SK-N-SH treated with all-trans-retinoic acid at 6 μM for 48 hours (cell line): ENCODE results near the gene SHC3.

Experiments
- BACH2 ChIP-seq: fragments of 250-450 bp; sonication (Bioruptor Pico); IDR thresholded peaks from 2 replicates; pipeline ENCODE4 v1.9.0; 2021; ENCODE audit warnings: mild to moderate bottlenecking, borderline replicate concordance
- CSDC2 ChIP-seq: fragments of 250-450 bp; sonication (Bioruptor Pico); IDR thresholded peaks from 2 replicates; pipeline ENCODE4 v1.5.0; 2020; ENCODE audit warnings: mild to moderate bottlenecking, moderate library complexity
- ESRRG ChIP-seq: fragments of 250-450 bp; sonication (Bioruptor Pico); IDR thresholded peaks from 2 replicates; pipeline ENCODE4 v1.6.1; 2021; ENCODE audit warnings: mild to moderate bottlenecking
- GLIS3 ChIP-seq: fragments of 250-450 bp; sonication (Bioruptor Pico); IDR thresholded peaks from 2 replicates; pipeline ENCODE4 v1.5.0; 2020; ENCODE audit warnings: mild to moderate bottlenecking, moderate library complexity
- PATZ1 ChIP-seq: fragments of 250-450 bp; sonication (Bioruptor Pico); IDR thresholded peaks from 2 replicates; pipeline ENCODE4 v1.8.0; 2020; ENCODE audit warnings: mild to moderate bottlenecking, moderate library complexity, borderline replicate concordance
- POU6F1 ChIP-seq: fragments of 250-450 bp; sonication (Bioruptor Pico); IDR thresholded peaks from 2 replicates; pipeline ENCODE4 v1.8.0; 2021; ENCODE audit warnings: low read depth, mild to moderate bottlenecking, moderate library complexity, borderline replicate concordance
- PPARA ChIP-seq: fragments of 250-450 bp; sonication (Bioruptor Pico); IDR thresholded peaks from 2 replicates; pipeline ENCODE4 v1.5.0; 2020; ENCODE audit warnings: mild to moderate bottlenecking, borderline replicate concordance
- RARB ChIP-seq: fragments of 250-450 bp; sonication (Bioruptor Pico); IDR thresholded peaks from 2 replicates; pipeline ENCODE4 v1.8.0; 2021; ENCODE audit warnings: mild to moderate bottlenecking, moderate library complexity
- SNAI2 ChIP-seq: fragments of 250-450 bp; sonication (Bioruptor Pico); IDR thresholded peaks from 2 replicates; pipeline ENCODE4 v1.5.0; 2020; ENCODE audit warnings: mild to moderate bottlenecking, moderate library complexity
- ZC3H10 ChIP-seq: fragments of 250-450 bp; sonication (Bioruptor Pico); IDR thresholded peaks from 2 replicates; pipeline ENCODE4 v1.5.1; 2021; ENCODE audit warnings: mild to moderate bottlenecking, moderate library complexity
- ZFP3 ChIP-seq: fragments of 250-450 bp; sonication (Bioruptor Pico); IDR thresholded peaks from 2 replicates; pipeline ENCODE4 v1.5.0; 2020; ENCODE audit warnings: mild to moderate bottlenecking, moderate library complexity
- ZNF565 ChIP-seq: fragments of 450-650 bp; formaldehyde crosslinking; conservative IDR thresholded peaks from 2 replicates; pipeline ENCODE4 v1.5.0; 2020; ENCODE audit warnings: low read depth, mild to moderate bottlenecking, moderate library complexity
- ZNF70 ChIP-seq: fragments of 450-650 bp; formaldehyde crosslinking; IDR thresholded peaks from 2 replicates; pipeline ENCODE4 v1.5.0; 2020; ENCODE audit warnings: mild to moderate bottlenecking, moderate library complexity
- TF ChIP-seq, protein P1 (sequence below): fragments of 250-450 bp; sonication (Bioruptor Pico); IDR thresholded peaks from 2 replicates; pipeline ENCODE4 v1.5.1; 2021; ENCODE audit warnings: mild to moderate bottlenecking, moderate library complexity

DNA sequence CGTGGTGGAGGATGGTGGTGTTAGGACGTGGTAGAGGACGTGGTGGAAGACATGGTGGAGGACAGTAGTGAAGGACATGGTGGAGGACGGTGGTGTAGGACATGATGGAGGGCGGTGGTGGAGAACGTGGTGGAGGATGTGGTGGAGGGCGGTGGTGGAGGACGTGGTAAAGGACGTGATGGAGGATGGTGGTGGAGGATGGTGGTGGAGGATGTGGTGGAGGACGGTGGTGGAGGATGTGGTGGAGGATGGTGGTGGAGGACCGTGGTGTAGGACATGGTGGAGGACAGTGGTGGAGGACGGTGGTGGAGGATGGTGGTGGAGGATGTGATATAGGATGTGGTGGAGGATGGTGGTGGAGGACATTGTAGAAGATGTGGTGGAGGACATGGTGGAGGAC lies 119.7 kb downstream of the SHC3 start:
- TF ChIP-seq POU6F1 (CRISPR knock-in tag) (no peak), ZNF70 (CRISPR knock-in tag) (no peak), PPARA (CRISPR knock-in tag) (no peak), ESRRG (CRISPR knock-in tag) (no peak), BACH2 (CRISPR knock-in tag) (no peak), ZFP3 (no peak), CSDC2 (no peak), SNAI2 (no peak), ZNF565 (CRISPR knock-in tag) (no peak), PATZ1 (no peak), GLIS3 (CRISPR knock-in tag) (no peak), RARB (no peak), ZC3H10 (no peak)
- TF ChIP-seq, protein P1, sequence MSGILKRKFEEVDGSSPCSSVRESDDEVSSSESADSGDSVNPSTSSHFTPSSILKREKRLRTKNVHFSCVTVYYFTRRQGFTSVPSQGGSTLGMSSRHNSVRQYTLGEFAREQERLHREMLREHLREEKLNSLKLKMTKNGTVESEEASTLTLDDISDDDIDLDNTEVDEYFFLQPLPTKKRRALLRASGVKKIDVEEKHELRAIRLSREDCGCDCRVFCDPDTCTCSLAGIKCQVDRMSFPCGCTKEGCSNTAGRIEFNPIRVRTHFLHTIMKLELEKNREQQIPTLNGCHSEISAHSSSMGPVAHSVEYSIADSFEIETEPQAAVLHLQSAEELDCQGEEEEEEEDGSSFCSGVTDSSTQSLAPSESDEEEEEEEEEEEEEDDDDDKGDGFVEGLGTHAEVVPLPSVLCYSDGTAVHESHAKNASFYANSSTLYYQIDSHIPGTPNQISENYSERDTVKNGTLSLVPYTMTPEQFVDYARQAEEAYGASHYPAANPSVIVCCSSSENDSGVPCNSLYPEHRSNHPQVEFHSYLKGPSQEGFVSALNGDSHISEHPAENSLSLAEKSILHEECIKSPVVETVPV: no peak
